ENCODE results near the gene ELOVL2.

ELOVL2 gene

GRCh38 chr6:11056871-11057270 lies 12.8 kb upstream of the ELOVL2 start:
- no peak for DNase-seq (ENCODE audit: low spot score)

GRCh38 chr6:11055127-11055627 lies 11.1 kb upstream of the ELOVL2 start:
- no peak for DNase-seq (ENCODE audit: low spot score)

GRCh38 chr6:11054722-11055121 lies 10.6 kb upstream of the ELOVL2 start:
- no peak for DNase-seq (ENCODE audit: low spot score)

- DNase-seq (ENCODE audit: low spot score), result no peak
These were observed 9.2 kb upstream of the ELOVL2 start for GRCh38 chr6:11053307-11053706.

DNA sequence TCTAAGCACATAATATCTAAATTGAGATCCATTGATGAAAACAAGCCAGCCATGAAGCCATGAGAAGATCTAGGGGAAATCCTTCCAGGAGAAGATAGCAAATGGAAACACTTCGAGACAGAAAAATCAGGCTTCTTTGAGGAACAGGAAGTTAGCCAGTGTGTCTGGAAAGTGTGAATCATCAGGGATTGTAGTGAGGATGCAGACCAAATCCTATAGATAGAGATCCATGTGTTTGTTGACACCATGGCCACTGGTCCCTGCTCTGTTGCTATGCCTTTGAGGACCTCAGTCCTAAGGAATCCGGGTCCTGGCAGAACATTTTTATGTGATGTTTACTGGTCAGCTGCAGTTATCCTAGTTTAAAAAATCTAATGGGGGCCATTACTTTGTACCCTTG lies 6.6 kb upstream of the ELOVL2 start:
- DNase-seq (ENCODE audit: low spot score), result no peak

GRCh38 chr6:11044712-11045167 lies 635 bp upstream of the ELOVL2 start:
- no peak for DNase-seq (ENCODE audit: low spot score)

DNA sequence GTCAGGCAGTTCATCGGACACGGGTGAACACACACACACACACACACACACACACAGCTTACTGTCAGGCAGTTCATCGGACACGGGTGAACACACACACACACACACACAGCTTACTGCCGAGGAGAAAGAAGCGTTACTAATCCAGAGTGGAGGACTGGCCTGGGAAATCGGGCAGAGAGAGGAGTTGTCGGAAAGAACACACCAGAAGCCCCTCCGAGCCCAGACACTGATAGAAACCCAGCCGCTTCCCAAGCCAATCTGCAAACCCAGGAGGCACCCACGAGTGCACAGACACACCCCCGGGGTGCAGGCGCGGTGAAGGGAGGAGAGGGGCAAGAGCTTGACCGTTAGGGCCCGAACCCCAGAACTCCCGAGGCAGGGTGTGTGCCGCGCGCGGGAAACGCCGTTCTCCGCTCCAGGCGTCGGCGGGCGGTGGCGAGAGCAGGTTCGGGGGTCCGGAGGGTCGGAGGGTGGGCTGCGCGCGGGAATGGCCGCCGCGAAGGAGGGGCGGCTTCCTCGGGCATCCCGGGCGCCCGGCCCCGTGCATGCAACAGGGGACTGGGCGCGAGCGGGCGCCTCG lies 636 bp downstream of the ELOVL2 start:
- no peak for DNase-seq (ENCODE audit: low spot score)

- DNase-seq (ENCODE audit: low spot score), result no peak
These were observed 1.2 kb downstream of the ELOVL2 start for GRCh38 chr6:11042750-11043377.

- no peak for DNase-seq (ENCODE audit: low spot score)
These were observed 1.9 kb downstream of the ELOVL2 start for GRCh38 chr6:11042025-11042749.

DNA sequence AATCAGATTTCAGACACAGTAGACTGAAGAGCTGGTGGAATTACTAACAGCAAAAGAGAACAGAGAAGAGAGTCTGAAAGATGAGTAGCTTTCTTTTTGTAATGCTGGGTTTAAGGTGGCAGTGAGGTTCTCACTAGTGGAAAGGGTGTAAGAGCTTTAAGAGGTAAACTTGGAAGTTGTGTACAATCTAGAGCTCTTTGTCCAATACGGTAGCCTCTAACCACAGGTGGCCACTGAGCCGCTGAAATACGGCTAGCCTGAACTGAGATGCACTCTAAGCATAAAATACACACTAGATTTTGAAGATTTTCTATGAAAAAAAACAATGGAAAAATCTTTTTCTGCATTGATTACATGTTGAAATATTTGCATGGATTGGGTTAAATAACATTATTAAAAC lies 4.0 kb downstream of the ELOVL2 start:
- no peak for DNase-seq (ENCODE audit: low spot score)

GRCh38 chr6:11039040-11039439 lies 5.1 kb downstream of the ELOVL2 start:
- no peak for DNase-seq (ENCODE audit: low spot score)

GRCh38 chr6:11036977-11037430 lies 7.1 kb downstream of the ELOVL2 start:
- DNase-seq (ENCODE audit: low spot score), result no peak

DNA sequence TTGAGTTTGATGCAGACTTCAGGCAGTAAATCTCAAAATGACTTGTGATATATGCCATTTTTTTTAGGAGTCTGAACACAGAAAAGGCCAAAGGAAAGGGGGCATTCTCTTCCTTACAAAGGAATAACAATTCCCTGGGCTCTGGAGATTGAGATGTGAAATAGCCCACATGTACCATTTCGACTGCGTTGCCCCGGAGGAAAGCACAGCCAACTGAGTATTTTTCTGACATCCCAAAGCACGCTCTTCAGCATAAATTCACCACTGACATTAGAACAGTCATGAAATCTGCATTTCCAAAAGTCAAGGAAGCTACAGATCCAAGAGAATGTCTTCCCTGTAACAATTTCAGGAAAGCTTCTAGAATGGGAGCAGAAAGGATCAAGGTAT lies 7.8 kb downstream of the ELOVL2 start:
- DNase-seq (ENCODE audit: low spot score), result no peak

- DNase-seq (ENCODE audit: low spot score), result no peak
These were observed 8.3 kb downstream of the ELOVL2 start for GRCh38 chr6:11035616-11036350.

DNA sequence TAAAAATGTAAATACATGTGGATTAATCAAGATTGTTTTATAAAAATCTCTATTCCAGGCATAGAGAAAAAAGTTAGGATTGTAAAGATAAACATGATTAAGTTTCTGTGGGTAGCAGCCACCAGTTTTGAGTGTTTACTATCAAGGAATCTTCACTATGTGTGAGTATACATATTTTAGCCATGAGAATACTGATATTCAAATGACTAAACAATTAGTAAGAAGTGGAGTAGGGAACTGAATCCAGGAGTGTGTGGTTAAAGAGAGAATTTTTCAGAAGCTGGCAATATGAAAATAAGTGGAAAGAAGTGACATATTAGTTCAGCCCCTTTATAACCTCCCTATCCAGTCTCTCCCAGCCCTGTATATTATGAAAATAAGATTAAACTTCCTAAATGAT lies 10.3 kb downstream of the ELOVL2 start:
- no peak for DNase-seq (ENCODE audit: low spot score)

DNA sequence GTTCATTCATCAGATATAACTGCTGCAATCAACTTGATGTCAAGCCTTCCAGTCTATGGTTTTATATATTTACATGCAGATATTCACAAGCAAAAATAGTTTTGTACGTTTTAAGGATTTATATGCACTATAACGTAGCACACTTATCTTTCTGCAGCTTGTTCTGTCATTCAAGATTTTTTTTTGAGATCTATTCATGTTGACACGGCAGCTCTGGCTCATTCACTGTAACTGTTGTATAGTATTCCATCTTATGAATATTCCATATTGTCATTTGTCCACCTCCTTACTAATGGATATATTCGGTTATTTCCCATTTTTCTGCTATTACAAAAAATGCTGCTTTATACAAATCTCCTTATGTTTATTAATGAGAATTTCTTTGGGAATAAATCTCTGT lies 13.2 kb downstream of the ELOVL2 start:
- no peak for DNase-seq (ENCODE audit: low spot score)

DNA sequence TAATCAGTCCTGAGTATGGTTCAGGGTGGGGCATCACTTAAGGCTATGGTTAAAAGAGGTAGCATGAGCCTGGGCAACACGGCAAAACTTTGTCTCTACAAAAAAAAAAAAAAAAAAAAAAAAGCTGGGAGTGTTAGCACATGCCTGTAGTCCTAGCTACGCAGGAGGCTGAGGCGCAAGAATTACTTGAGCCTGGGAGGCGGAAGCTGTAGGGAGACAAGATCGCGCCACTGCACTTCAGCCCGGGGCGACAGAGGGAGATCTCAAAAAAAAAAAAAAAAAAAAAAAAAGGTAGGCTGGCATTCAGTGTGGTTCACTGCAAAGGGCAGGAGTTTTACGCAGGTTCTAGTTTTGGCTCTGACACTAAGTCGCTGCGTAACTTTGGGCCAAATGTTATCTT lies 15.1 kb downstream of the ELOVL2 start:
- no peak for DNase-seq (ENCODE audit: low spot score)

DNA sequence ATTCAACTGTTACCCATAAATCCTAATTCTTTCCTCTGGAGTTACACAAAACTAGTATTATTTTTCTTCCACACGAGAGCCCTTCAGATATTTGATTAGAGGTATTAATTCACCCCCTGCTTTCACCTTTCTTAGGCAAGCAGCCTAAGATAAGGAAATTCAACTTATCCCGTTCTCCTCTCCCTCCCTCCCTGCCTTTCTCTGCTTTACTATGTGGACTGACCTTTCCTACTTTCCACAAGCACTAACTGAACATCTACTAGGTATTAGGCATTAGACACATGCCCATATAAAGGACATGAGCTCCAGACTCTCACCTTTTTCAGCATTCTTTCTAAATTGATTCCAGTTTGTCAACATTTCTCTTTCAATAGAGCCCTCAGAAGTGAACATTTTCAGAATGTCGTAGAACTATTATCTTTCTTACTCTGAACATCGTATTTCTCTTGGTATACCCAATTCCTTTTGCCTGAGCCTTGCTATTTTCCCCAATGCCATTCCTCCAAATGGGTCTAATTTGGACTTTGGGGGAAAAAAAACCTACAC lies 16.5 kb downstream of the ELOVL2 start:
- DNase-seq (ENCODE audit: low spot score), result no peak

DNA sequence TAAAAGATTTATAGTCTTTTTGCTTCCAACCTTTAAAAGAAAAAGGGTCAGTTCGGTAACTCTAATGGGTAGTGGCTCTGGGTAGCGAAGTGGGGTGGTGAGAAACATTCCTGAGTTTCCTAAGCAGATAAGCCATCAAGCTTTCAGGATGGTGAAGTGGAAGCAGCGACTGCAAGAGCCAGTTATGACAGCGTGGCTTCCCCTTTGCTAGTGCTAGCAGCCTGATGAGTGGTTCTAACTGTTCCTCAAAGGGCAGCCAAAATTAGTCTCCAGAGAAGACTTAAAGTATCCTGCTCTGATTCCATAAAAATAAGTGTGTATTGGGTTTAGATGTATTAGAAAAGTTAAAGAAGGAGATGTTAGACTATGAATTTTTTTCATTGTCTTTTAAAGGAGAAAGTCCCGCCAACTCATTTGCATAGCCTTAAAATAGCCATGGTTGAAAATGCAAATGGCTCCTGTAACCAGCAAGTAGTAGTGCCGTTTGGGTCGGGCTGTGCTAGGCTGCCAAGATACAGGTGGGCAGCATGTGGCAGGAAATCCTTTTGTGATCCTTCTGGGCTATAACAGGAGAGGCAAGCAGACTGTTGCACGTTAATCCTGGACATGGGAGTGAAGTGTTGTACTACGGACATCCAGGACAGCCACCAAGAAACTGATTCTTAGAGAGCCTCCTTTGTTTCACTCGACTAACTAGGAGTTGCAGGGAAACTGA lies 18.0 kb downstream of the ELOVL2 start:
- DNase-seq (ENCODE audit: low spot score), result no peak

- no peak for DNase-seq (ENCODE audit: low spot score)
These were observed 19.0 kb downstream of the ELOVL2 start for GRCh38 chr6:11025130-11025529.

DNA sequence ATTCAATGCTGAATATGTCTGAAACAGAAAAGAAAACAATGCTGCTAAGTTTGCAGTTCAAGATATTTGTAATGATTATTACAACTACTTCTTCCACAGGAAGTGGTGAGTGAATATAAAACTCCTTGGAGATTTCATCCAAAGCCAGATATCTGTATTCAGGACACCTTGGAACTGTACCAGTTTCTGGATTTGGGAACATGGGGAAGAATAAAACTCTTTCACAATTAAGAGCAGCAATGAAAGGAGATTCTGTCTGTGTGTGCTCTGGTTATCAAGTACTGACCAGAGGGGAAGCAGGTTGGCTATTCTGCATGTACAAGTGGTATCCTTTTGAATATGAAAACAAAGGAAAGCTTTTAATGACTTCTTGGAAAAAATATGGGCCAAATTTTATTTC lies 21.1 kb downstream of the ELOVL2 start:
- DNase-seq (ENCODE audit: low spot score), result no peak

- DNase-seq (ENCODE audit: low spot score), result no peak
These were observed 22.4 kb downstream of the ELOVL2 start for GRCh38 chr6:11021714-11022113.

Data from LoVo (cell line).